Large intestine (tissue), 3 donors: ENCODE measurements around the gene DUSP14. TPM values are rescaled to one million over a fixed set of nuclear protein-coding genes. Genes with fewer than 3 reads are reported as not detected.

ENCODE experiments used
- DNase-seq, 2 donors: peaks; one replicate each; pipeline versions ENCODE4 v3.0.0 to v3.0.0-alpha.2; 2013
- H3K27ac ChIP-seq: one replicate; pipeline ENCODE4 v1.5.1; 2013; ENCODE audit warnings: low read length
- H3K27me3 ChIP-seq: 2 replicates; pipeline ENCODE4 v1.6.1; 2013; ENCODE audit warnings: low read length; ENCODE audit not compliant: control insufficient read depth, insufficient read depth
- H3K36me3 ChIP-seq: 2 replicates; pipeline ENCODE4 v1.6.1; 2013; ENCODE audit warnings: low read length; ENCODE audit not compliant: control insufficient read depth, insufficient read depth
- H3K4me1 ChIP-seq: one replicate; pipeline ENCODE4 v1.6.1; 2013; ENCODE audit warnings: low read length; ENCODE audit not compliant: control insufficient read depth, insufficient read depth
- H3K4me3 ChIP-seq: one replicate; pipeline ENCODE4 v1.5.1; 2013; ENCODE audit warnings: low read length
- H3K9me3 ChIP-seq: one replicate; pipeline ENCODE4 v1.6.1; 2013; ENCODE audit warnings: mild to moderate bottlenecking, low read depth, low read length, moderate library complexity; ENCODE audit not compliant: control insufficient read depth
- WGBS: methylation state at CpG from one replicate; pipeline ENCODE4 v1.1.5; 2013; ENCODE audit warnings: low lambda C conversion rate; ENCODE audit not compliant: insufficient coverage; 5-methylcytosine and 5-hydroxymethylcytosine counted together
- polyA plus RNA-seq: library from polyadenylated mRNA; unstranded; fragments of 120-200 nt; gene quantifications from one replicate; pipeline ENCODE4 v1.2.1, GENCODE V29; 2013

The DUSP14 gene
- polyA plus RNA-seq, 1 donor, result 6.9 TPM

- 80% methylated on average over 1 of the region's 4 CpGs for WGBS
- Histone ChIP-seq H3K27me3 (no peaks in the 10 kb centered on the region), H3K27ac (no peak overlapping the region), H3K9me3 (no peaks in the 10 kb centered on the region), H3K4me3 (no peak overlapping the region), H3K4me1 (no peaks in the 10 kb centered on the region), H3K36me3 (peaks cover 43% of the 10 kb centered on the region)
- DNase-seq, result no peak
Observed at GRCh38 chr17:37530420-37530819, 40.7 kb downstream of the DUSP14 start.

DNA sequence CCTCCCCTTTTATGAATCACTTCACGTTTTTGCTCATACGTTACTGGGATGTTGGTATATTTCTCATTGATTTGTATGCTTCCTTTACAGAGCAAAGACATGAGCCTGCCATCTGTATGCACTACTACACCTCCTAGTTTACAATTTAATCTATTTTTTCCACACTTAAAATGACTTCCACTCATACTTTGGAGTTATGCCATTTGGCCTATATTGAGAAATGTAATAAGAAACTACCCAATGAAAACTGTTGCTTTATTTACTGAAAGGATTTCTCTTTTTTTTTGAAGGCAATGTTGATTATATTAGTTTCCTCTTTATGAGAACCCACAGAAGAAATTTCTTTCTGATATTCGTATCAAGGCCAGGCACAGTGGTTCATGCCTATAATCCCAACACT is 43.1 kb downstream of the DUSP14 start:
- H3K27me3 ChIP-seq, result no peaks in the 10 kb centered on the region
- no peaks in the 10 kb centered on the region for H3K4me1 ChIP-seq
- H3K9me3 ChIP-seq, result no peaks in the 10 kb centered on the region
- H3K4me3 ChIP-seq, result no peak overlapping the region
- H3K36me3 ChIP-seq, result peaks cover 61% of the 10 kb centered on the region
- whole genome bisulfite sequencing, result 93% methylated on average over 2 of the region's 3 CpGs
- H3K27ac ChIP-seq, result no peak overlapping the region
- no peak for DNase-seq

DNA sequence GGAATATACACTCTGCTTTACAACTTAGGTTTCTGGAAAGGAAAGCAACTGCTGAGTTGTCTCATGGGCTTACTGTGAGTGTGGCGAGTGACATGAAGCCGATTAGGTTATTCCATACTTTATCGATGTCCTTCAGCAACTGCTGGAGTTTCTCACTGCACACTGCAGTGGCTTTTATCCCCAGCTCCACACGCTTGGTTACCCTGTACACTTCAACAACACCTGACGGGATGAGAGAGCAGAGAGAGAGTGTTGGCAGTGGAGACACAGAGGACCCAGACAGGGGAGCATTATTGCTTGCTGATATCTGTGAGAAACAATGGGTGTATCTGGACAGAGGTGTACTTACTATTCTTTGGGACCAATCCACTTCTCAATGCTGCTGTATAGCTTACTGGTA is 46.2 kb downstream of the DUSP14 start:
- Histone ChIP-seq H3K36me3 (peaks cover 70% of the 10 kb centered on the region), H3K27me3 (no peaks in the 10 kb centered on the region), H3K4me1 (no peaks in the 10 kb centered on the region), H3K9me3 (no peaks in the 10 kb centered on the region), H3K4me3 (no peak overlapping the region), H3K27ac (no peak overlapping the region)
- no peak for DNase-seq
- WGBS, result no CpG with 5 or more reads among the region's 5 CpGs

- no peaks in the 10 kb centered on the region for H3K27me3 ChIP-seq
- H3K4me3 ChIP-seq, result no peak overlapping the region
- DNase-seq, result no peak
- peaks cover 74% of the 10 kb centered on the region for H3K36me3 ChIP-seq
- no peak overlapping the region for H3K27ac ChIP-seq
- H3K4me1 ChIP-seq, result no peaks in the 10 kb centered on the region
- no peaks in the 10 kb centered on the region for H3K9me3 ChIP-seq
- no CpG with 5 or more reads among the region's 8 CpGs for WGBS
Observed at GRCh38 chr17:37538981-37539659, 49.4 kb downstream of the DUSP14 start.

DNA sequence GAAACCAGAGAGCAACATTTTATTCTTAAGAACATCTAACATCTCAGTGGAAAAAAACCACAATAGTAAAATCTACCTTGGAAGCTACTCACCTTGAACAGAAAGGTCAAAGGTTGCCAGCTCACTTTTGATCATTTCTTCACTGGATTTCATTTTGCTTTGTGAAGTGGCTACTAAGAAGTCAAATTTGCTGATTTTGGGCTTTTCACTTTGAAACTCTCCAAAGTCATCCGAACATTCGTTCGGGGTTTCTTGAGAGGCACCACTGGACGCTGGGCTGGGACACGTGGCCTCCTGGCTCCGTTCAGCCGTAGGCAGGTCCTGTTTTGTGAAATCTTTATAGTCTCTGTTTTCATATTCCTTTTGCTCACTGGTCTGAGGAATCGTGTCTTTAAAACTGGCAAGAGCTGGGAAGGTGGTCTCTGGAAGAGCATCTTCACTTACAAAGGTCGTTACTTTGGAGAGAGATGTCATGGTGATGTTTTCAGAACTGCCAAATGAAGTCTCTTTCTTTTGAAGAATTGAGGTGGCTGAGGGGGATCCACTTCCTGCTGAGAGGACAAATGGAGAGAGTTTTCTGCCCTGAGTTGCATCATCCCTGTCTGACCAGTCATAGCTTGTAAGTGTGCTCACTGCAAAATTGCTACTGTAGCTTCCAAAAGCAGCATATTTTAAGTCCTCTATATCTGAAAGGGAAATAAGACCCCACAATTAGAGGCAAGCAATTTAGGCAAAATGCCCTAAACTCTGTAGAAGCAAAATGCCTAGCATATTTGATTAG is 52.4 kb downstream of the DUSP14 start:
- Histone ChIP-seq H3K36me3 (peaks cover 52% of the 10 kb centered on the region), H3K27me3 (no peaks in the 10 kb centered on the region), H3K9me3 (no peaks in the 10 kb centered on the region), H3K4me3 (no peak overlapping the region), H3K27ac (no peak overlapping the region), H3K4me1 (no peaks in the 10 kb centered on the region)
- DNase-seq, result no peak
- 88% methylated on average over 5 of the region's 9 CpGs for WGBS

GRCh38 chr17:37543637-37544052 is 54.0 kb downstream of the DUSP14 start:
- H3K9me3 ChIP-seq, result no peaks in the 10 kb centered on the region
- H3K4me3 ChIP-seq, result no peak overlapping the region
- peaks cover 40% of the 10 kb centered on the region for H3K36me3 ChIP-seq
- H3K27ac ChIP-seq, result no peak overlapping the region
- no peak for DNase-seq
- H3K27me3 ChIP-seq, result no peaks in the 10 kb centered on the region
- no peaks in the 10 kb centered on the region for H3K4me1 ChIP-seq
- 100% methylated on average over 1 of the region's 2 CpGs for WGBS

- Histone ChIP-seq H3K36me3 (peaks cover 25% of the 10 kb centered on the region), H3K4me3 (no peak overlapping the region), H3K9me3 (no peaks in the 10 kb centered on the region), H3K27ac (no peak overlapping the region), H3K4me1 (no peaks in the 10 kb centered on the region), H3K27me3 (no peaks in the 10 kb centered on the region)
- 100% methylated on average over 2 of the region's 2 CpGs for WGBS
- DNase-seq, result no peak
Observed at GRCh38 chr17:37545486-37545885, 55.8 kb downstream of the DUSP14 start.

DNA sequence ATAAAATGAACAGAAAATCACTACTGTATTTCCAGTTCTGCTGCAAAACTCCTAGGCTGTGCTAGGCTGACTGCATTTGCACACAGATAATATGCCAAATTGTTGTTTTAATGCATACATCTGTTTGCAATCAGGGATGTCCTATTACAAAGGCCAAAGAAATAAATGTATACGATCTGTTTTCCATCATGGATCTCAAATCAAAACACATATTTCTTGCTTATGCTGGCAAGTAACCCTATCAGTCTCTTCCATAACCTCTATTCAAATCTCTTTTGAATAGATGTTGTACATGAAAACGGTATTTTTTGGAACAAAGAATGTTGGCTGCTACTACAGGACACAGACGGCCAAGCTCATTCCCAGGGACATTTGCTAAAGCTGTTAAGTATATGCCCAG is 56.6 kb downstream of the DUSP14 start:
- peaks cover 19% of the 10 kb centered on the region for H3K36me3 ChIP-seq
- DNase-seq, result no peak
- no peak overlapping the region for H3K4me3 ChIP-seq
- H3K4me1 ChIP-seq, result no peaks in the 10 kb centered on the region
- WGBS, result 91% methylated on average over 1 of the region's 3 CpGs
- no peaks in the 10 kb centered on the region for H3K27me3 ChIP-seq
- H3K9me3 ChIP-seq, result no peaks in the 10 kb centered on the region
- no peak overlapping the region for H3K27ac ChIP-seq

DNA sequence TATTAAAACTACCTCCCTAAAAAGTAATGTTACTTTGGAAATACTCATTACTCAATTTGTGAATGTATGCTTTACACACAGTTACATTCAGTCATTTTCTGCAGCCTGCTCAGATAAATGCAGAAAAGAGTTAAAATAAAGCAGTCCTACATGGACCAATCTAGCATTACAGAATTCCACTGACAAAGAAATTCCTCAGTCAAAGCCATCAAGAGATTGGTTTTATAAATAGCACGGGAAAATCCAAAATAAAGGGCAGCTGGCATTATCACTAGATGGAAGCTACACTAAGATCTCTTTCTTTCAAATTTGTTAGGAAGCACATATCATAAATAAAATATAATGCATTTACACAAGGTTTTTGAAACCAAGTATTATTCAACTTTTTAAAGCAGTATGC is 58.3 kb downstream of the DUSP14 start:
- Histone ChIP-seq H3K4me3 (no peak overlapping the region), H3K27me3 (no peaks in the 10 kb centered on the region), H3K4me1 (no peaks in the 10 kb centered on the region), H3K27ac (no peak overlapping the region), H3K36me3 (peaks cover 16% of the 10 kb centered on the region), H3K9me3 (no peaks in the 10 kb centered on the region)
- no peak for DNase-seq
- 40% methylated on average over 1 of the region's 1 CpG for WGBS

DNA sequence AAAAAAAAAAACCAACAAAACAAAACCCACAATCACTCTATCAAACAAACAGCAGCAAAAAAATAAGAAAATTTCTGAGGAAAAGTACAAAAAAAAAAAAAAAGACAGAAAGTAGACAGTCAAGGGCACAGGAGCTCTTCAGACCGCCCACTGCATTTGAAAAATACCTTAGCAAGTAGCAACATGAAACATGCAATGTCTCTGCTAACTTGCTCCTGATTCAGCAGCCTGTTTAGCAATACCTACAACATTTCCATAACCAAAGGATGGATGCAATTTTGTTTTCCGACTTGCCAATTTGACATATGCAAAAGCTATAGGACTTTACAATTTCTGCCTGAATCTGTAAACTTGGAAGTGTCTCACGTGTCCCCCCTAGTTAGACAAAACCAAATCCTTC is 62.1 kb downstream of the DUSP14 start:
- no peaks in the 10 kb centered on the region for H3K4me1 ChIP-seq
- no peak overlapping the region for H3K4me3 ChIP-seq
- DNase-seq, result no peak
- no peaks in the 10 kb centered on the region for H3K27me3 ChIP-seq
- H3K27ac ChIP-seq, result no peak overlapping the region
- no peaks in the 10 kb centered on the region for H3K9me3 ChIP-seq
- no CpG with 5 or more reads among the region's 3 CpGs for WGBS
- H3K36me3 ChIP-seq, result peaks cover 27% of the 10 kb centered on the region
